Measurements from ENCODE around the gene FAM107B.

The FAM107B gene

DNA sequence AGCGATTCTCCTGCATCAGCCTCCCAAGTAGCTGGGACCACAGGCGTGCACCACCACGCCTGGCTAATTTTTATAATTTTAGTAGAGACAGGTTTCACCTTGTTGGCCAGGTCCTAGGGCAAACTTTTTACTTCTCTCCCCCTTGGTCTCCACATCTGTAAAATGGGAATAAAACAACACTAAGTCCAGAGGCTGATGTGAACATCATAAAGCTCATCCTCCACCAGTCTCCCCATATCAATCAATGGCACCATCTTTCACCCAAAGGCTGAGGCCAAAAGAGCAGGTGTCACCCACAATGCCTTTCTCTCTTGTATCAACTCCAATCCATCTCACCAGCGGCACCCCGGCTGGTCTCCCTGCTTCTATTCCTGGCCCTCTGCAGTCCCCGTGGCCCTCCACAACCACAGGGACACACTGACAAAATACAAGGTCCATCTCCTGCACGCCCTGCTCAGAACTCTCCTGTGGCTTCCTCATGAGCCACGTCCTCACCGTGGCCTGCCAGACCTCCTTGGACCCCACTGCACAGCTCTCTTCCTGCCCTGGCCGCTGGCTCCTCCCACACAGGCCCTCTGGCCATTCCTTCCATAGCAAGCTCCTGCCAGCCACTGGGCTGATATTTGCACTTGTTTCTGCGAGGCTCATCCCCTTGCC, 179.0 kb downstream of the FAM107B start:
- DNase-seq = peak in 1 of 2 donors; percentile 29

DNA sequence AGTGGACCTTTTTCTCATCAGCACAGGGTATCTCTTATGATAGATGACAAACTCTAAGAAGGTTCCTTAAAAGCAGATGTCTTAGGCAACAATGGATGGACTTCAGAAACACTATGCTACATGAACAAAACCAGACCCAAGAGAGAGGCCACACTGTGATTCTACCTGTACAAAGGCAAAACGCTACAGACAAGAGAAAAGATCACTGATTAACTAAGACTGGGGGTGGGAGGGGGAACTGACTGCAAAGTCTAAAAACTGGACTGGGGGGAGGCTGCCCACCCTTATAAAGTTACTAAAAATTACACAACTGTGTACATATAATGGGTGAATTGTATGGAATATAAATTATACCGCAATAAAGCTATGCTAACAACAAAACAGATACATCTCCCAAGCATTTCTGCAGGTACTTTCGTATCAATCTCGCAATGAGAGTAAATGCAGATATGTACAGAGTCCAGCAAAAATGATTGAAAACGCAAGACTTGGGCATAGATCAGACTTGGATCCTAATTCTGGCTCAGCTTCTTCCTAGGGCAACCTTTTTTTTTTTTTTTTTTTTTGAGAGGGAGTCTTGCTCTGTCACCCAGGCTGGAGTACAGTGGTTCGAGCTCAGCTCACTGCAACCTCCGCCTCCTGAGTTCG, 179.7 kb downstream of the FAM107B start:
- peak in 1 of 2 donors; percentile 14 for DNase-seq

DNA sequence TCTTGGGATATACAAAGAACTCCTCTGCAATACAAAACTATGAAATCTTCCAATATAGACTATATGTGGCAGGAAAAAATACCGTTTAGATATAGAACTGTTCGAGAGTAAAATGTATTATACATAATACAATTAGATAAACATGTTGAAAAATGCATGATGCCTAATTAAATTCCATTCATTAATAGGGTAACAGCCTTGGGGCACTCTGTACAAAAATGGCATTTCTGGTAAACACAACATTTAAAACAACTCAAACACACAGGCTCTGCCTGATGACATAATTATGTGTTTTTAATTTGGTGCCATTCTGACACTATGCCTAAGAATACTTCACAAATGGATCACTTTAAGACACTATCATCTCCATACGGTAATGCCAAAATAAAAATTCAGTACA, 180.9 kb downstream of the FAM107B start:
- peak in 1 of 2 donors; percentile 22 for DNase-seq

DNA sequence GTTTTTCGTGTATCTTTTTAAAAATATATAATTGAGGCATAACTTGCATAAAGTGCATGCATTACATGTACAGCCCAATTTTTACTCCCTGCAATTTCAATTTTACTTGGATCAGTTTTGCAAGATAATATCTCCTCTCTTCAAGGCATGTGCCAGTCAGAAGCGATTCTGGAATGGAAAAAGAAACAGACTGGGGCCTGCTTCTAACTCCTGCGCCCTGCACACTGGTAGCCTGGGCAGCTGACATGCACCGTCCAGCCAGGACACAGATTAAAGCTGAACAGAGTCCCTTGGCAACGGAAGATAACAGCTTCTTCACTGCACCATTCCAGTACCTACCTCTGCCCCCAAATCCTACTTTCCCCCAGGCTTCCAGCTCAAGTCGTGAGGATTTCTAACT, 182.1 kb downstream of the FAM107B start:
- no peak for DNase-seq

DNA sequence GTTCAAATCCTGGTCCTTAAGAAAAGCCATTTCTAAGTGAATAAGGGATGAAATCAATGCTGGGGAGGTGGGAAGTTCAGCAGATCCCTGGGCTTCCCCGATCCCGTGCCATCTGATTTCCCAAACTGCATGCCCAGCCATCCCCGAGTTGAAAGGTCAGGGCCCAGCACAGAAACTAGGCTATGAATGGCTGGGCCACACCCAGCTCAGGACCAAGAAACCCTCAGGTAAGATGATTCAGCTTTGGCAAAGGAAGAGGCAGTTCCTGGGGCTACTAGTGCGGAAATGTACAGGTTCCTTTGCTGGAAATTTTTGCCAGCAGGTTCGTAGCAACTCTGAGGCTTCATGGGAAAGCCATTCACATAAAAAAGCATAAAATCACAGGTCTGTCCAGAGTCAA, 182.7 kb downstream of the FAM107B start:
- peak in 1 of 2 donors; percentile 19 for DNase-seq

DNA sequence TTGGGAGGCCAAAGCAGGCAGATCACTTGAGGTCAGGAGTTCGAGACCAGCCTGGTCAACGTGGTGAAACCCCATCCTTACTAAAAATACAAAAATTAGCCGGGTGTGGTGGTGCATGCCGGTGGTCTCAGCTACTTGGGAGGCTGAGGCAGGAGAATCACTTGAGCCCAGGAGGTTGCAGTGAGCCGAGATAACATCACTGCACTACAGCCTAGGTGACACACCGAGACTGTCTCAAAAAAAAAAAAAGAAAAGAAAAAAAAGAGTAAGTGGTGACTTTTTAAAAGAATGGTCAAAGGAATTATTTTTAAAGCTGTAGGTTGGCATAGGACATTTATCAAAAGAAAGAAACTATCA, 185.8 kb downstream of the FAM107B start:
- DNase-seq = peak in 1 of 2 donors; percentile 26

DNA sequence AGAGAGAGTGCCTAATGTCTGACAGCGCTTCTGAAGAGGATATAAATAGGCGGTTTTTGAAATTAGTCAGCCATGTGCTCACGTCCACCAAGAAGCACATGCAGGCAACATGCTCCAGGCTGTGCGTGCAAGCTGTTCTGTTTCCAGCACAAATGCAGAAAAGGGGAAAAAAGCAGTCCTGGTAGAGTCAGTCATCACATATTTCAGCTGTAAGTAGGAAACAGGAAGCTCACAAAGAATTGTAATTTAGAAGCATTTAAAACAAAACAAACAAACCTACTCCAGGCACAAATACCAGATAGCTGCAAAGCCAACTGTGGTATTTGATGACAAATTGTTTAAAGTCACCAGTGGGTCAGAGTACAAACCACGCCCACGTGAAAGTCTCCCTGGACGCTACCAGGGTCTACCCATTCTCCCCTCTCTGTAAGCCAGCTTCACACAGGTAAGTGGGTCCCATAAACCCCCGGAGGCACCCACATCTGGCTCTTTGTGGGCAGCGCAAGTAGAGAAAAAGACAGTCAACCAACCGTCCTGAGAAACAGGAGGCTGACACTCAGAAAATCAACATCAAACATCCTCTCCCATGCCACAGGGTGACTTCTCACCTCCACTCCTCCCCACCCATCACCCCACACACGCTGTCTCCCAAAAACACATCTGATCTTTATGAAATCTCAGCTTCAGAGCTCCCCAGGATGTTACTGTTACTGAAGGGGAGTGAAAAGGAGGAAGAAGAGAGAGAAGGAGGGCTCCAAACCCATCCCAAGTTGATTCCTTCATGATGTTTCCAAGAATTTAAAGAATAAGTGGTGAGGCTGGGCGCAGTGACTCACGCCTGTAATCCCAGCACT, 186.4 kb downstream of the FAM107B start:
- DNase-seq = peak; percentile 47 to 64

DNA sequence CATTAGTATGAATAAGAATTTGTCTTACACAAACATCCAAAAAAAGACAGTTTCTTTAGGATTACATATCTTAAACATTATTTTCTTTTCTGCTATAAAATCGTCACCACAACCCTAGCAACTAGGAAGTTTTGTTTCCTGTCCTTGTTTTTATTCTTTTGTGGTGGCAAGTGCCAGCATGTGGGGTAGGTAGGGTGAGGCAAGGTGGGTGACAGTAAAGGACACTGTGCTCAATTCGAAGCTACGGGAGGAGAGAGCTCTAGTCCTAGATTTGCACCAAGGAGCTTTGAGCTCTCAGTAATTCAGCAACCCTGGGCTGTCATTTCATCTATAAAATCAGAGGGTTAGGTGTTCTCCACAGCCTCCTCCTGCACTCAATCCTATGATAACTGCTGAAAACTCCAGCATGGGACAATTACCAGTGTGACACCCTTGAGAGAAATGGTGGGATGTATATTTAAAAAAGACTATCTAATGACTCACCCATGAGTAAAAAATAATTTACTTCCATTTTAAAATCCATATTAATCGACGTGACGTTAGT, 187.1 kb downstream of the FAM107B start:
- DNase-seq = peak; percentile 60 to 79

DNA sequence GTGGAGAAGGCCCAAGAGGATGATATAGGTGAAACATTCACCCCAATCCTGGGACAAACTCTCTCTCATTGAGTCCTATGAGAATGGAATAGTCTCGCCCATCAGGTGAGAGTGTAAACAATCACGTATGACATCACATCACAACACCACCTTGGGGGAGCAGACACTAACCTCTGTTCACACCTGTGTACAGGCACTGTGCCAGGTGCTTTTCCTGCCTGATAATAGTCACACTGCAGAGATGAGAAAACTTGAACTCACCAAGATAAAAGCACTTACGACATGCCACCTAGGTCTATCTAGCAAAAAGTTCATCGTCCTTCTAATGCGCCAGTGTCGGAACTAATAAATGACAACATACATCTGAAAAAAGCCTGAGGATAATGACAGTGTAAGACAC, 187.8 kb downstream of the FAM107B start:
- DNase-seq = peak; percentile 88 to 91

DNA sequence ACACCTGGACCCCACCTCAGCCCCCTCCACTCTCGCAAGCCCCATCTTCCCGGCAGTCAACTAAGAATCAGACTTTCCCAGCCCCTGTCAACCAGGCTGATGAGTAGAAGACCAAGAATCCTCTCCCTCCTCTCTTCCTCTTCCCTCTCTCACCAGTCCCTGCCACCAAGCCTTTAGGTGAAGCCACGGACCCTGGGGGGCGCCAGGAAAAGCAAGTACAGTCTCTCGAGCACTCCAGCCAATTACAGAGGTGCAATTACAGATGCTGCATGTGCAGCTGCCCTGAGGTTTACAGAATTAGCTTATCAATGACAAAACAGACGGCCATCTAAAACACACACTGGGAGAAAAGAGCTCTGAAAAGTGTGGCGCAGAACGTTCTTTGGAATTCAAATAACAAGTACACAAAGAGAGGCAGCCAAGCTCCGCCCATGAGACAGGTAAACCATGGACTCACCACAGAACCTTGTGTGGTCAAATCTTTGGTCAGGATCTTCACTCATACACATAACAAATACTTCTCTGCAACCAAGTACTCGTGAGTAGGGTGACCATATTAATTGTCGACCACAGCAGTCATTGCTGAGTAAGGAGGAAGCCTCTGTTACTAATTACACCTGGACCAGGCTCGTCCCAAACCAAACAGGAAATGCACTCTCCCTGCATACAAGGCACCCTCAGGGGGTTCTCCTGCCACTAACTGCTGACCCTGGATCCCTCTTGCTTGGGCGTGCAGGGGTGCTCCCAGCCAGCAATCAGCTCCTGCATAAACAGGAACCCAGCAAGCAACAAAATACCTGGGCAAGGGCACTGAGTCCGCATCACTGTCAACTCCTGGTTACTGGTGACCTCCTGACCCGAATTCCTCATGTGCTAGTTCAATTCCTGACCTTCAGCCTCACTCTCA, 189.2 kb downstream of the FAM107B start:
- DNase-seq = peak in 1 of 2 donors; percentile 62

DNA sequence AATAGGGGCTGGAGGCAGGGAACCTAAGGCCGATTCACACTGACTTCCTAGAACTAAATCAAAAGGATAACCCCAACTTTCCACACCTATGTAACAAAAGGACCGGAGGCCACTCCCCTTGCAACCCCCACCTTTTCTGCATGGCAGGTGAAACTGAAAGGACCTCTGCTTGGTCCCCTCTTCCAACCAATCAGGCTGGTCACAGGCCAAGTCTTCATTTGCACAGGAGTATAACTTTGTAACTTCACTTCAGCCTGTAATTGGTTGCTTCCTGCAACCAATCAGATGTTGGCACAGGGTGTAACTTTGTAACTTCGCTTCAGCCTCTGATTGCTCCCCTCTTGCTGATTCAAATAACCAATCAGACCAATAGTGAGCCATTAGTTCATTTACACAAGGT, 190.0 kb downstream of the FAM107B start:
- DNase-seq = peak; percentile 60 to 81

DNA sequence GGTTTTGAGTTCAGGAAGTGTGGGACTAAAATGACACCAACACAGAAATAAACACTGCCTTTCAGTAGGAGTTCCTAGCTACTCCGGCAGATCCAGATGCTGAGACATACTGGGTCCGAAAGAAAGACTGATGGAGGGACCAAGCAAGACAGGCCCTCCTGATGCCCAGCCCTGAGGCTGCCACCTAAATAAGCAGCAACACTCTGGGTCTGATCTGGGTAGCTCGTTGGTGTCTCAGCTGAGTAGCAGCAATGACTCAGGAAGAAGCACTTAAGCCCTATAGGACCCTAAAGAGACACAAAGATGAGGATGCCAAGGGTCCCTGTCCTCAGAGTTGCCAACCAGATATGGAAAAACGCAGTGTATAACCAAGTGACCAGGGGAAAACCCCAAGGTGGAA, 190.7 kb downstream of the FAM107B start:
- DNase-seq = no peak

DNA sequence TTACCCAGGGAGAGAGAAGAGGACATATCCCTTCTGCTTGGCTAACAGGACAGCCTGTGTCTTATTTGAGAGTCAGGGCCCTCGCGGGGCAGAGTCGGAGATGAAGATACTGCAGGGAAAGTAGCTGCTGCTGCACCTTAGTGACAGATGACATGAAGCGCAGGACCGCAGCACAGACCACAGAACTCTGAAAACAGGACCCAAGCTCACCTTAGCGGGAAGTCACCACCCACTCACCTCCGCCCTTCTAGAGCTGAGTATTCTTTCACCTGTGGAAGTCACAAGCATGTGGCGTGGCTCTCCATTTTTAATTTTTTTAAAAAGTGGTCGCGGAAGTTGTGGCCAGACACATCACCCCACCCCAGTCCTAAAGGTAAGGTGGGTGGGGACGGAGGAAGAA, 191.4 kb downstream of the FAM107B start:
- peak; percentile 90 to 92 for DNase-seq

DNA sequence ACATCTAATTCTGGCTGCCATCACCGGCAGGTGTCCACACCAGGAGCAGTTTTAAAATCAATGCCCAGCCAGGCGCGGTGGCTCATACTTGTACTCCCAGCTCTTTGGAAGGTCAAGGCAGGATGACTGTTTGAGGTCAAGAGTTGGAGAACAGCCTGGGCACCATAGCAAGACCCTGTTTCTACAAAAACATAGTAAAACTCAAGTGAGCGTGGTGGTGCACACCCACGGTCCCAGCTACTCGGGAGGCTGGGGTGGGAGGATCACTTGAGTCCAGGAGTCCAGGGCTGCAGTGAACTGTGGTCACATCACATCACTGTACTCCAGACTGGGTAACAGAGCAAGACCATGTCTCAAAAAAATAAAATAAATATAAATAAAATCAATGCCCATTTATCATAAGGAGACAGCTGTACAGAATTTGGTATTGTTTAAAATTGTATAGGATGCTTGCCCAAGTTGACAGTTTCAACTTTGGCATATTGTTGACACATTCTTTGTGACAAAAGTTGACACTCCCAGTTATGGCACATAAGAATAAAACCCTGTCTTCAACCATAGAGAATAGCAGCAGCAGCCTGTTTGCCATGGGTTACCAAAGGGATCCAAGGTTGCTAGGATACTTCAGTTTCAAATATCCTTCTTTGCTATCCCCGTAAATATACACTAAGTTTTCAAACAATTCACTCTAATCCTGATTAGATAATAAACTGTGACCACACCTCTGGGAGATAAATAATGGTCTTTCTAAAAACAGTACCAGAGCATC, 193.0 kb downstream of the FAM107B start:
- DNase-seq = no peak

DNA sequence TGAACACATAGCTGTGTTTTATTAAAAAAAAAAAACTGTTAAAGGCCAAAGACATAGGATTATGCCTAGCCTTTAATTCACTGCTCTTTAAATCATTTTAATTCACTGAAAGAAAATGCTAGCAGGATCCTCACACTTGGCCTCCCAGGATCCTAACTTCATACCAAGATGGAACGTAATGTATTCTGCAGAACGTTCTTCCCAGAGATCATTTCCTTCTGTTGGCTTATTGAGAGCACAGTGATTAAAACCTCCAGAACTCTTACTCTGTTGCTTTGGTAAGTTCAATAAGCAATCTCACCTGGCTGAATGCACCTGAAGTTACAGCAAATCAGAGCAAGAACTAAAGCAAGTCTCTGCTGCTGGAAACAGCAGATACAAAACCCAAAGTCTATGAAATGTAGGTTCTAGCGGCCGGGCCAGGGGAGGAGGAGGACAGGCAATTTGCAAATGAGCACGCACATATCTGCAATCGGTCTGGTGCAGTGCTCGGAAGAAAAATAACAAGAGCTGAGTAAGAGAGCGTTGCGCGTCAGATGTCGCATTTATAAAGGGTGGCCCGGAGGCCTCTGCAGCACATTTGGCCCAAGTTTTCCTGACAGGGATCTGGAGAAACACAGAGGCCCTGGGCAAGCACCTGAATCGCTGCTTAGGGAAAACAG, 193.9 kb downstream of the FAM107B start:
- no peak for DNase-seq

DNA sequence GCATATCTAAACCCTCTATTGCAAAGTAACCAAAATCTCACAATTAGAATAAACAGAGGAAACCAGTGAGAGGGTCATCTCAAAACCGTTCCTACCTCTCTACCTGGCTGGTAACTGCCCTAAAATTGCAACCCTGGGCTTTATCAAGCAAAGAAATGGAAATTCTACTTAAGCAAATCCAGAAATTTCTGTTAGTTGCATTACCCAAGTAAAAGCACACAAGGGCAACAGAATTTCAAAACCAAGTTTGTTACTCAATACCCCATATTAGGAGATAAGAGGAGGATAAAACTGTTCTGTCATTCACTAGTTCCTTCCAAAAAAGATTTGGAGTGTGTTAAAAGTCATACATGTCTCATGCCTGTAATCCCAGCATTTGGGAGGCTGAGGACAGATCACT, 195.3 kb downstream of the FAM107B start:
- DNase-seq = no peak

DNA sequence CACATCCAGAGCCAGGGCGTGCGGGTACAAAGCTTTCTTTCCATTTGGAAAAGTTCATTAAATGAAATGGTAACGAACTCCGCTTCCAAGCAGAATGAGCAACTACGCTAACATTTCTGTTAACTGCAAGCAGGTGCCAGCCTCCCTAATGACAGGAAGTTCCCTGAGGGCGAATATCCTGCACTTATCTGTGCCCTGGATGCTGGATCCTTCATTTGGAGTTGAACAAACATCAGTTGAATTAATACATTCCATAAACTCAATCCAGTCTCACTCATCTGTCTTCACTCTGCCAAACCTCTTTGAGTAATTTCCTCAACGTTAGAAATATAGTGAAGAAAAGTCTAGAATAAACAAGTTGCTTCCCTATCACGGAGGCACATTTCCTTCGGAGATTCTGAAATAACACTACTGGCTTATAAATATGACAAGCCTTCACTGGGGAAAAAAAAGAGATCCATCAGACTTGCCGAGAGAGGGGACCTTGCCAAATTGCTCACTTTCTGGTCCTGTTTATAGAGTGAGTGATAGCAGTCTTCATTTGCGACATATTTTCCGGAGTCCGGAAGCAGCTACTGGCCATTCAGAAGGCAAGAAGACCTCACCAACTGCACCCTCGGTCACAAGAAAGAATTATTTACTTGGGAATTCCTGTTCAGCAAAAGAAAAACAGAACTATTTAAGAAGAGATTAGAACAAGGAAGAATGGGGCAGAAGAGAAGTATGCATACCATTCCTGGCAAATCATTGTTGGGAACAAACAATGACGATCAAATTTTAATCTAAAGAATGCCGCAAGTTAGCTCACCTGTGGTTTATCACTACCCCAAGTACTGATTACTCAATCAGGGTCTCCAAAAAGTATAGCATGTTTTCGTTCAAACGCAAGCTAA, 196.4 kb downstream of the FAM107B start:
- DNase-seq = no peak

DNA sequence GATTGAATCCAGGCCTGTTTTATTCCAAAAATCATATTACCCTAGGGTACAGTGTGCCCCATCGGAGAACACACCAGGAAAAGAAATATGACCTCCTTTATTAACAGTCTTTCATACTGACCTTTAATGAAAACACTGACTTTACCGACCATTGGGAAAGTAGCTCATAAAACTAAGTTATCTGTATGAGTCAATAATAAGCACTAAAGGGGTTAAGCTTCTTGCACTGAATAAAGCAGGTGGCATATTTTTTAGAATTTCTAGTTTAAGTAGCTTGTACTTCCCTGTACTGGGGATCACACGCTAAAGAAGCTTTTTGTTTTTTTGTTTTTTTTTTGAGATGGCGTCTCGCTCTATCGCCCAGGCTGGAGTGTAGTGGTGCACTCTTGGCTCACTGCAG, 199.8 kb downstream of the FAM107B start:
- DNase-seq = no peak

DNA sequence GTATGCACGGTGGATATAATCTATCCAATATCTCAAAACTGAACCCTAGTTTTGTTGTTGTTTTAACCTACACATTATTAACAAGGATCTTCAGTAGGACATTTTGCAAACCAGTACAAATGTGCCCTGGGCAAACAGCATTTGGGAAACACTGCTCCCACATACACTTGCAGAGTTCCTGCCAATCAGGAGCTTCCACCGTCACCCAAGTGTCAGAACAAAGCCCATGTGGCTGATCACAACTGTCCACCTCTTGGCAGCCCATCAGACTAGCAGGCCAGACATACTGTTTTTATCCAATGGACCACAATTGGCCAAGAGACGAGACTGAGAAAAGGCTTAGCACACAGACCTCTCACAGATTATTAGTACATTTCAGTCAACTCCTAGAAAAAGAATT, 200.4 kb downstream of the FAM107B start:
- DNase-seq = no peak

DNA sequence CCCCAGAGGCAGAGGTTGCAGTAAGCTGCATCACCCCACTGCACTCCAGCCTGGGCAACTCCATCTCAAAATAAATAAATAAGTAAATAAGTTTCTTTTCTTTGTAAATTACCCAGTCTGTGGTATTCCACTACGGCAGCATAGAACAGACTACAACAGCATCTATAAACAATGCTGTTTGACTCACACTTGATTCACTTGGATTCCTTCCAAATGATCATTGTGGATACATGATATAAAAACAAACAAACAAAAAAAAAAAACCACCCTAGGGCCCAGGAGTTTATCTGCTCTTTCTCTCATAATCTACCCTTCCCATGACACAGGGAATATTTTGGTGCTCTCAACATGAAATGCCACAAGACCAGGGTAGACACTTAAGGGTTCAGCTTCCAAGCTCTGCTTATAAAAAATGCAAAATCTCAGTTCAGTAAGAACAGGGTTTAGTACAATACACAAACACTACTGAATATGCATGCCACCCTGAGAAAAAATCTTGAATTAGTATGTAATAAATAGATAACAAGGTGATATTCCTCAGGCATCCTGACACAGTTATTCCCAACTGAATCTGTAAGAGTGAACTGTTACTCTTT, 200.9 kb downstream of the FAM107B start:
- DNase-seq = no peak
